ENCODE measurements around the gene HPRT1.

HPRT1 gene

GRCh38 chrX:134543288-134543687, 83.3 kb downstream of the HPRT1 start:
- DNase-seq (ENCODE audit: low read depth in 3 of 3): no peak

- DNase-seq (ENCODE audit: low read depth in 3 of 3): no peak
Measured at GRCh38 chrX:134544135-134544512, 84.2 kb downstream of the HPRT1 start.

- no peak for DNase-seq (ENCODE audit: low read depth in 3 of 3)
Measured at GRCh38 chrX:134544513-134545151, 84.7 kb downstream of the HPRT1 start.

- no peak for DNase-seq (ENCODE audit: low read depth in 3 of 3)
Measured at GRCh38 chrX:134545510-134545909, 85.5 kb downstream of the HPRT1 start.

GRCh38 chrX:134546187-134546586, 86.2 kb downstream of the HPRT1 start:
- DNase-seq (ENCODE audit: low read depth in 3 of 3): no peak

GRCh38 chrX:134547047-134547679, 87.2 kb downstream of the HPRT1 start:
- DNase-seq (ENCODE audit: low read depth in 3 of 3): no peak

- no peak for DNase-seq (ENCODE audit: low read depth in 3 of 3)
Measured at GRCh38 chrX:134548257-134549201, 88.6 kb downstream of the HPRT1 start.

Measured in stimulated activated CD4-positive, alpha-beta T cell treated with anti-CD3 and anti-CD28 coated beads, TNF-alpha, amount 100 ng/mL, for 24 hours (primary cell).